Activated CD8-positive, alpha-beta memory T cell treated with anti-CD3 and anti-CD28 coated beads for 36 hours (primary cell): Measurements from ENCODE around the gene TMUB2. TPM values are rescaled to one million over a fixed set of nuclear protein-coding genes. Genes with fewer than 3 reads are reported as not detected.

Source experiments
- CTCF ChIA-PET: fragments of 350-600 bp; sonication (Branson Sonifier 250); formaldehyde crosslinking; loops from one replicate; lab custom pipeline; 2021; ENCODE audit warnings: antibody characterized with exemption; lab: Charles Lee
- POLR2A ChIA-PET: fragments of 350-600 bp; sonication (Branson Sonifier 250); formaldehyde crosslinking; loops from one replicate; lab custom pipeline; 2021; ENCODE audit warnings: antibody characterized with exemption; lab: Charles Lee
- total RNA-seq, 2 experiments: library from RNA; stranded (reverse); gene quantifications; one replicate each; pipeline ENCODE4 v1.2.3, GENCODE V29; 2021

The TMUB2 gene
- total RNA-seq, 2 experiments from 2014 or later, result 17.6 to 17.8 TPM

- ChIA-PET CTCF (interaction anchor here (1.3 to 1.7 kb wide), 3 partner anchors 30 to 227 kb away, joined by 4 to 6 read pairs (median 5); no protein-coding TSS in a partner anchor), POLR2A (interaction anchor here (0.6 kb wide), 3 partner anchors 11 to 43 kb away, joined by 3 read pairs; no protein-coding TSS in a partner anchor)
Measured at GRCh38 chr17:44170499-44171201, 16.1 kb upstream of the TMUB2 start, which contains the start of gene ASB16. ASB16 (plus strand) TSS chr17:44170704; CDS start chr17:44170790, 86 bp downstream.

GRCh38 chr17:44171931-44172455 is 14.8 kb upstream of the TMUB2 start:
- CTCF ChIA-PET, result no interaction called here
- POLR2A ChIA-PET, result interaction anchor here (0.6 kb wide), 1 partner anchor 259 kb away, joined by 3 read pairs; no protein-coding TSS in a partner anchor

- POLR2A ChIA-PET, result interaction anchor here (0.6 kb wide), 1 partner anchor 691 kb away, joined by 4 read pairs; no protein-coding TSS in a partner anchor
- CTCF ChIA-PET, result interaction anchor here (0.7 to 1.3 kb wide), 2 partner anchors 12 to 186 kb away, joined by 3 read pairs; partner anchors contain the start of gene TMUB2
Measured at GRCh38 chr17:44174427-44174826, 12.3 kb upstream of the TMUB2 start.

DNA sequence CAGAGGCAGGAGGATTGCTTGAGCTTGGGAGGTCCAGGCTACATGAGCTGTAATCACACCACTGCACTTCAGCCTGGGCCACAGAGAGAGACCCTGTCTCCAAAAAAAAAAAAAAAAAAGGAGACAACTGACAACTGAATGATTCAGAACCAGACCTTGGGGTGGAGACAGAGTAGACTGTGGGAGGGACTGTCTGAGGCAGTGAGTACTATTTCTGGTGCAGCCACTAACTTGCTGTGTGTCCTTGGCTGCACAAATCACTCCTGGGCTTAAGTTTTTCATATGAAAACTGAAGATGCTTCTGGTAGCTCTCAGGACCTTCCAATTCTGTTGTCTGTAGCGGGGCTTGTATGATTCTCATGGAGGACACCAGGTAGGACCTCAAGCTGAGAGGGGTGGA is 10.5 kb upstream of the TMUB2 start:
- POLR2A ChIA-PET, result interaction anchor here (0.6 kb wide), 1 partner anchor 10 kb away, joined by 3 read pairs; no protein-coding TSS in a partner anchor

GRCh38 chr17:44176671-44177501 is 9.9 kb upstream of the TMUB2 start:
- ChIA-PET POLR2A (interaction anchor here (0.6 kb wide), 1 partner anchor 9 kb away, joined by 3 read pairs; no protein-coding TSS in a partner anchor), CTCF (no interaction called here)

More for the DNA sequence above, 10.5 kb upstream of the TMUB2 start:
- CTCF ChIA-PET, result no interaction called here

DNA sequence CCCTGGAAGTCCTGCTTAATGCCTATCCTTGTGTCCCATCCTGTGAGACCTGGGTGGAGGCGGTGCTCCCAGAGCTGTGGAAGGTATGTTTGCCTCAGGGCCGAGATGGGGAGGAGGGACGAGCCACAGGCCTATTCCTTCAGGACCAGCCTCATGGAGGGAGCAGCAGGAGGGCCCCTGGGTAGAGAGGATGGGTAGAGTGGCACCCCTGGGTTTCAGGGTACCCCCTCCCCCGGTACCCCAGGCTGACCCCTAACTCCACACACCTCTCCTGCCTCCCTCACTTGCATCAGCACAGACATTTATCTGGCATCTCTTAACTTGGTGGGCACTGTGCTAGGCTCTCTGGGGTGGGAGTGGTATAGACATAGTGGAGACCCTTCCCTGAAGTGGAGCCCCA is 9.1 kb upstream of the TMUB2 start:
- ChIA-PET CTCF (interaction anchor here (0.5 kb wide), 1 partner anchor 108 kb away, joined by 3 read pairs; no protein-coding TSS in a partner anchor), POLR2A (no interaction called here)

GRCh38 chr17:44178133-44178532 is 8.6 kb upstream of the TMUB2 start:
- ChIA-PET POLR2A (no interaction called here), CTCF (interaction anchor here (0.5 kb wide), 1 partner anchor 109 kb away, joined by 3 read pairs; no protein-coding TSS in a partner anchor)

GRCh38 chr17:44183024-44183423 is 3.7 kb upstream of the TMUB2 start:
- ChIA-PET CTCF (interaction anchor here (2.0 to 5.5 kb wide), 2 partner anchors 14 to 27 kb away, joined by 7 to 19 read pairs; no protein-coding TSS in a partner anchor), POLR2A (interaction anchor here (0.6 kb wide), 2 partner anchors 149 to 320 kb away, joined by 3 read pairs; no protein-coding TSS in a partner anchor)

GRCh38 chr17:44184212-44184810 is 2.5 kb upstream of the TMUB2 start:
- POLR2A ChIA-PET, result interaction anchor here (0.7 kb wide), 1 partner anchor 57 kb away, joined by 3 read pairs; no protein-coding TSS in a partner anchor
- CTCF ChIA-PET, result interaction anchor here (1.1 to 5.5 kb wide), 5 partner anchors 11 to 147 kb away, joined by 3 to 19 read pairs (median 7); no protein-coding TSS in a partner anchor

- POLR2A ChIA-PET, result interaction anchor here (0.7 to 2.0 kb wide), 8 partner anchors 11 to 198 kb away, joined by 3 to 7 read pairs (median 4); partner anchors contain the start of genes HDAC5 and UBTF
- CTCF ChIA-PET, result interaction anchor here (0.8 to 5.5 kb wide), 7 partner anchors 11 to 64 kb away, joined by 3 to 19 read pairs (median 5); partner anchors contain the start of gene HDAC5
Measured at GRCh38 chr17:44187131-44187899, 543 bp downstream of the TMUB2 start.

GRCh38 chr17:44188576-44189403 is 2.0 kb downstream of the TMUB2 start:
- ChIA-PET POLR2A (interaction anchor here (0.7 kb wide), 1 partner anchor 10 kb away, joined by 10 read pairs; no protein-coding TSS in a partner anchor), CTCF (interaction anchor here (0.7 to 5.5 kb wide), 3 partner anchors 10 to 265 kb away, joined by 3 to 19 read pairs (median 3); no protein-coding TSS in a partner anchor)

GRCh38 chr17:44190481-44190880 is 3.7 kb downstream of the TMUB2 start:
- ChIA-PET POLR2A (no interaction called here), CTCF (interaction anchor here (0.6 kb wide), 1 partner anchor 70 kb away, joined by 6 read pairs; no protein-coding TSS in a partner anchor)

GRCh38 chr17:44191369-44191768 is 4.6 kb downstream of the TMUB2 start:
- POLR2A ChIA-PET, result interaction anchor here (0.6 kb wide), 1 partner anchor 8 kb away, joined by 4 read pairs; the partner anchor contains the start of gene ATXN7L3

DNA sequence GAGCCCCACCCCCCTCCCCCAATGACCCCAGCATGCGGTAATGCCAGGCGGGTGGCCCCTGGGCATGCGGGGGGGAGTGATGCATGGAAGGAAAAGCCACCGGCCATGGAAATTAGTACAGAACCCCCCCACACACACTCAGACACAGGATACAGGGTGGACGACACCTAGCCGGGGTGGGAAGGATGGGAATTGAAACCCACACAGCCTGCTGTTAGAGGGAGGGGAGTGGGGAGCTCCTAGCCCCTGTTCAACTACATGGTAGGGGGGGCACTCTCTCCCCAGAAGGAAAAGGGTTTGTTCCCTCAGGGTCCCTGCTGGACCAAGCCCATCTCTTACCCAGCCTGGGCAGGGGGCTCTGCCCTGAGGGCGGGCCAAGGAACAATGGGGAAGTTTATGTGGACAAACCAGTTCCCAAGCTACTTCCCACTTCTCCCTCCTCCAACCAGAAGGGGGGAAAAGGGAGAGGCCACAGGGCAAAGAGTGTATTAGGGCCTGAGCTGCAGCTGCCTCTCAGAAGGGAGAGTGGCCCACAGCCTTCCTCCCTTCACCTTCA is 5.2 kb downstream of the TMUB2 start:
- POLR2A ChIA-PET, result no interaction called here
- CTCF ChIA-PET, result no interaction called here

More at GRCh38 chr17:44191369-44191768, 4.6 kb downstream of the TMUB2 start:
- CTCF ChIA-PET, result no interaction called here

DNA sequence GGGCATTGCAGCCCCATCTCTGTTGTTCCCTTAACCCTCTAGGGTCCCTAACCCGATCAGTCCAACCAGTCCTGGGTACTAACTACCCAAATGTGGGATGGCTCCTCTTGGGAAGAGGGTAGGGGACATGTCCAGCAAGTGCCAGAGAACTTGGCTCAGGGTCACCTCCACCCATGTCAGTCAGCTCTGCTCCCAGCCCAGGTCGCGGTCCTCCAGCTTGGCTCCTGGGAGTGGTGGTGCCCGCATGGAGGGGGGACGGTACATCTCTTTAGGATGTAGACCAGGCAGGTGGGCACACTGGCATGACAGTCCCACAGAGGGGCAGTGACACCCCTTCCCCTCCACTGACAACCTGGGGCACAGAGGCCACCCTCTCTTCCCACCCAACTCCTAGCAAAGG is 6.0 kb downstream of the TMUB2 start:
- ChIA-PET CTCF (no interaction called here), POLR2A (no interaction called here)
